Measurements from ENCODE around the gene GPR62.

The GPR62 gene

GRCh38 chr3:51954105-51954504, 1.1 kb upstream of the GPR62 start:
- no peak for TF ChIP-seq CTCF (IDR thresholded peaks at IDR 0.05; ENCODE audit: low read depth, low read length)
- no peak for DNase-seq (ENCODE audit: extremely low read depth, low read depth)

- TF ChIP-seq CTCF (IDR thresholded peaks at IDR 0.05; ENCODE audit: low read depth, low read length), result no peak
- DNase-seq (ENCODE audit: extremely low read depth, low read depth), result no peak
Observed at GRCh38 chr3:51954713-51955112, 468 bp upstream of the GPR62 start.

GRCh38 chr3:51955893-51956770, 951 bp downstream of the GPR62 start:
- peak; percentile 39 for TF ChIP-seq CTCF (IDR thresholded peaks at IDR 0.05; ENCODE audit: low read depth, low read length)
- no peak for DNase-seq (ENCODE audit: extremely low read depth, low read depth)

- DNase-seq (ENCODE audit: extremely low read depth, low read depth), result no peak
- no peak for TF ChIP-seq CTCF (IDR thresholded peaks at IDR 0.05; ENCODE audit: low read depth, low read length)
Observed at GRCh38 chr3:51957520-51958205, 2.5 kb downstream of the GPR62 start.

- no peak for TF ChIP-seq CTCF (IDR thresholded peaks at IDR 0.05; ENCODE audit: low read depth, low read length)
- no peak for DNase-seq (ENCODE audit: extremely low read depth, low read depth)
Observed at GRCh38 chr3:51958603-51959521, 3.7 kb downstream of the GPR62 start.

- DNase-seq (ENCODE audit: extremely low read depth, low read depth), result no peak
- TF ChIP-seq CTCF (IDR thresholded peaks at IDR 0.05; ENCODE audit: low read depth, low read length), result no peak
Observed at GRCh38 chr3:51959651-51960050, 4.5 kb downstream of the GPR62 start.

All from AG09319 (cell line).